HG03342 (cell line): Measurements from ENCODE around the gene ADNP.
A peak's percentile ranks its signal among the peaks of the same experiment; 100 is the strongest.

Source experiments
- ATAC-seq: cut with Tn5 transposase; IDR thresholded peaks from one replicate; pipeline ENCODE4 v1.9.1; 2021; ENCODE audit warnings: mild to moderate bottlenecking, moderate library complexity; ENCODE audit not compliant: unreplicated experiment

The ADNP gene

DNA sequence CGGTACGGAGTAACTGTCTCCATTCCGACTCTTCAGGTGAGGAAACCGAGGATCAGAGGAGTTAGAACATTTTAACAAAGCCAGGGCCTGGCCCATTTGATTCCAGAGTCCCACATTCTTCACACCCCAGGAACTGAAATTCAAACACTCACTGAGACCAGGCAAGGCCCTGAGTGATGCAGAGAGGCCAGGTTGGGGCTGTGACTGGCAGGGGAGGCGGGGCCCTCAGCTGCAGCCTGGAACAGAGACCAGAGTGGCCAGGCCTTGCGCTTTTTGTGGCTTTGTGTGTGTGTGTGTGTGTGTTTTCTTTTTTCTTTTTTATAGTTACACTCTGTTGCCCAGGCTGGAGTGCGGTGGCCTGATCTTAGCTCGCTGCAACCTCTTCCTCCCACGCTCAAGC, 79.2 kb downstream of the ADNP start:
- no peak for ATAC-seq

DNA sequence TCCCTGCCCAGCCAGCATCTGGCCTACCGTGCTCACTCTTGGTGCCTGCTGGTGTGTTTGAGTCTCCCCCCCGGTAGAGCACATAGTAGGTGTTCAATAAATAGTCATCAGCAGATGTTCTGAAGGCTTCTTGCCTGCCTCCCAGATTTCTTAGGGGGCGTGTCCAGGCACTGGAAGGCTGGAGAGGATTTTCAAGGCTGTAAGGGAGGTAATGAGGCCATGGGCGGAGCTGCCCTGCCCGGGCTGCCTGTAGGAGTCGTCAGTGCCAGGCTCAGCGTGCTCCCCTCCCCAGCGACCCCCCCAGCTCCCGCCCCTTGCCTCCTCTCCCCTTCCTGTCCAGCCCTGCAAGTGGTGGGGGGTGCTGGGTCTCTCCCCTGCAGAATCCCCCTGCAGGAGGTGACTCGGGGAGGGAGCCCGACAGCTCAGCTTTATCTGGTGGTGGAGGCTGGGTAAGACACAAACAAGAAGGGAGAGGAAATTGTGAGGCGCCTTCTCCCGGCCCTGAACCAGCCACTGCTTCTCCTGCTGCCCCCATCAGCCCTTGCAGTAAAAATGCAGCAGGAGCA, 80.4 kb downstream of the ADNP start:
- ATAC-seq = no peak

DNA sequence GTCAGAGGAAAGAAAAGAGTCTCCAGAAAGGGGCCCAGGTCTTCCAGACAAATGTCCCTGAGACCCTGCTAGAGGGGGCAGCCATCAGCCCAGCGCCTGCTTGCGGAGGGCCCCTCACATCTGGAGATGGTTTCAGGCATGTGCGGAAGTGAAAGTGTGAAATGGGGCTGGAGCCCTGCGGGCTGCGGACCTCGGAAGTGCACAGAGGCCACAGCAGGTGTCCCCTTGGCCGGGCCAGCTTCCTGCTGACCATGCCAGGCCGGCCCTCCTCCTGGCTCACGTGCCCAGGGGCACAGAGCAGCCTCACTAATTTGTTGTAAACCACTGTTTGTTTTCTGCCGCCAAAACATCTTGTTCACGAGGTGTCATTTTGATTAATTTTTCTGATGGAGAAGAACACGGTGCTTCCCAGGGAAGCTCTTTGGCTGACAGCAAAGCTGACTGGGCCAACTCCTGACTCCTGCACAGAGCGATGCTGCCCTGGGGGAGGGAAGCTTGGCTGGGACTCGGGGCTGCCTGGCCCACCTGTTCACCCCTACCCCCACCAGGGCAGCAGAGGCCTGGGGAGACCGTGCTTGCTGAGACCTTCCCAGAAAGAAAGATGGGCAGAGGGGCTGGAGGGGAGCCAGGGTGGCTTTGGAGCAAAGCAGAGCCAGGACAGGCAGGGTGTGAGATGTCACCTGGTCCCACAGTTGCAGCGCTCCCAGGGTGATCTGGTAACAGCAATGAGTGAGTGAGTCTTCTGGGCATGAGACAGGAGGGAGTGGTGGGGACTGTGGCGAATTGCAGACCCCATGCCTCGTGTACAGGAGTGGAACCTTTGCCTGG, 82.2 kb downstream of the ADNP start:
- ATAC-seq = no peak

DNA sequence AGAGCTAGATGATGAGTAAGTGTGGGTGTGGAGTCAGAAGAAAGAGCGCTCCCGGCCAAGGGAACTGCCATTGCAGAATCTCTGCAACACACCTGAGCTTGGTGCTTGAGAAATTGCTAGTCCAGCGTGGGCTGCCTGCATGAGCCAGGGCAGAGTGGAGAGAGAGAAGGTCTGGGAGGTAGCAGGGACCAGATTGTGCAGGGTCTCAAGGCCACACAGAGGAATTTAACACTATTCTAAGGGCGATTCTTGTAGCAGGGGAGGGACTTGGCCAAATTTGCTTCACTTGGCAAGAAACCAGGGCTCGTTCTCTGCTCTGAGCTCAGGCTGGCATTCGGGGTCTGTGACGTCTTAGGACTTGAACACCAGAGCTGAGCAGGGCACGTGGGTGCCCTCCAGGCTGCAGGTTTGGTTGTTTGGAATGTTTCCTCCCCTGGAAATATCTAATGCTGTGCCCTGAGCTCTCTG, 82.9 kb downstream of the ADNP start:
- ATAC-seq = no peak

DNA sequence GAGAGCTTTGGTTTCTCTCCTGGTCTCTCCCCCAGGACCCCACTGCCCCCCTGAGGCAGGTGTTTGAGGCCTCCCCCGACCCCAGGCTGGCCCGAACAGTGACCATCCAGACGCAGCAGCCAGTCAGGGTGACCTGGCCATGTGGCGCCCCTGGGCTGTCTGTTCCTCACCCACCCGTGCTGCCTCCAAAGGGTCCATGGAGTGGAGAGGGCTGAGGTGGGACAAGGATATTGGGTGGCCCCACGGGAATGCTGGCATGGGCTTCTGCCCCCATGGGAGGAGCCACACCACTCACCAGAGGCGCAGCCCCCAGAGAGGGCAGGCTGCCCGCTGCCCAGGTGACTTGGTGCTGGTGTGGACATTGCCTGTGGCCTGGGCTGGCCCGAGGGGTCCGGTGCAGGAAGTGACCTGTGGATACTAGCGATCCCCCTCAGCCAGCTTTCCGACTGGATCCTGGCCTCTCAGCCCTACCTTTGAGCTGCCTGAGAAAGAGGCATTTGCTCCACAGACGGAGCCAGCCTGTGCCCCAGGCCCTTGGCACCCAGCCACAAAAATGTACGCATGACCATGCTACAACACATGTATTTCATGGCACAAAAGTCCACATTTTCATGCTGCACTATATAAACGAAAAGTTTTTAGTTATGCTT, 85.5 kb downstream of the ADNP start:
- no peak for ATAC-seq

DNA sequence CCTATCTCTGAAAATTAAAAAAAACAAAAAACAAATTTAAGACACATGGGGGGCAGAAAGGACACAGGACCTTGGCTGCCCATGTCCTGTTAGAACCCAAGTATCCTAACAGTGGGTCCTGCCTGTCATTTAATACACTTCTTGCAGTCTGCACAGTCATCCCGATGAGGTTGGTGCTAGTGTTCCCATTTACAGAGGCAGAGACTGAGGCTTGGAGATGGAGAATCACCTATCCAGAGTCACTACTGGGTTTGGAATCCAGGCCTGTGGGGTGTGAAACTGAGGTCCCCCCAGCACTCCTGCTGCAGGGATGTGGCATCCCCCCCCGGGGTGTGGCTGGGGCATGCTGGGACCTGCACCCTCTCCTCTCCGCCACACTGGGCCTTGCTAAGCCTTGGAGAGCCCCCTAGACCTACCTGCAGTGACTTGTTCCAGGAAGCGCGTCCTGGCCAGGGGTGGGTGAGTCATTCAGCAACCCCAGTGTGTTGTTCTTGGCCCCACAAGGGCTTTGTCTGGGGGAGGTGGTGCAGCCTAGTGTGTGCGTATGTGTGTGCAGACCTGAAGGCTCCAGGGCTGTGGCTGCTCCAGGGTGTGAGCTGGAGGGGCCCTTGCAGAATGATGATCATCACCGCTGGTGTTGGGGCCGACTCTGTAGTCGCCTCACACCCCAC, 86.7 kb downstream of the ADNP start:
- ATAC-seq = peak; percentile 85

DNA sequence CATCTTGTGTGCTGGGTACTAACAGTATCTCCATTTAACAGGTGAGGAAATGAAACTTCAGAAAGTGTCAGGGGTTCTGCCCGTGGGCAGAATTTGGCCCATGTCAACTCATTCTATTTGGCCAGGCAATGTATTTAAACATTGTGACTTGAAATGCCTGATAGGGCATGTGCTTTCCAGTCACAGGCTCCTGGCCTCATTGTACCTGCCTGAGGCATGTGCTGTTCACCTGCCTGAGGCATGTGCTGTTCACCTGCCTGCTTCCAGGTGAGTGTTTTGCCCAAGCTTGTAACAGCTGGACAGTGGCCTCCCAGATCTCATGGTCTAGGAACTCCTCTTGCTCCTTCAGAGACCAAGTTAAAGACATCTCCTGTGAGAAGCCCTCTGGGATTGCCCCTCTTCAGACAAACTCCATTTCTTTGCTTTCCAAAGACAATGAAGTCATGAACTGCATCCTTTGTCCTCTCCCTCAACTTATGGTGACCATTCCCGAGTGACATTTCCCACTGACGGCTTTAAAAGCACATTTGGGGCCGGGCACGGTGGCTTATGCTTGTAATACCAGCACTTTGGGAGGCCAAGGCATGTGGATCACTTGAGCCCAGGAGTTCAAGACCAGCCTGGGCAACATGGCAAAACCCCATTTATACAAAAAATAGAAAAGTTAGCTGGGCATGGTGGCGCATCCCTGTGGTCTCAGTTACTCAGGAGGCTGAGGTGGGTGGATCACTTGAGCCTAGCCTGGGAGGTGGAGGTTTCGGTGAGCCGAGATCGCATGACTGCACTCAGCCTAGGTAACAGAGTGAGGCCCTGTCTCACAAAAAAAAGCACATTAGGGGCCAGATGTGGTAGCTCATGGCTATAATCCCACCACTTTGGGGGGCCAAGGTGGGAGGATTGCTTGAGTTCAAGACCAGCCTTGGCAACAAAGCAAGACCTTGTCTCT, 87.6 kb downstream of the ADNP start:
- ATAC-seq = peak; percentile 13

DNA sequence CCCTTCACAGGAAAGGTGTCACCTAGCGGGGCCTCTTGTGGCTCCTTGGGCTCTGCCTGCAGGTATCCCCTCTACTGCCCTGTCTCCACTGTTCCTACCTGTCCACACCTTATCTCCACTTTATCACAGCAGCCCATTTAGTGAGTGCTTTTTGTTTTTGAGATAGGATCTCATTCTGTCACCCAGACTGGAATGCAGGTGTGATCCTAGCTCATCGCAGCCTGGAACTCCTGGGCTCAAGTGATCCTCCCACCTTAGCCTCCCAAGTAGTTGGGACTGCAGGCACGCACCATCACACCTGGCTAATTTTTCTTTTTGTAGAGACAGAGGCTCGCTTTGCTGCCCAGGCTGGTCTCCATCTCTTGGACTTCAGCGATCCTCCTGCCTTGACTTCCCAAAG, 88.4 kb downstream of the ADNP start:
- ATAC-seq = no peak
